ENCODE measurements around the gene PARD3.

Gene PARD3

DNA sequence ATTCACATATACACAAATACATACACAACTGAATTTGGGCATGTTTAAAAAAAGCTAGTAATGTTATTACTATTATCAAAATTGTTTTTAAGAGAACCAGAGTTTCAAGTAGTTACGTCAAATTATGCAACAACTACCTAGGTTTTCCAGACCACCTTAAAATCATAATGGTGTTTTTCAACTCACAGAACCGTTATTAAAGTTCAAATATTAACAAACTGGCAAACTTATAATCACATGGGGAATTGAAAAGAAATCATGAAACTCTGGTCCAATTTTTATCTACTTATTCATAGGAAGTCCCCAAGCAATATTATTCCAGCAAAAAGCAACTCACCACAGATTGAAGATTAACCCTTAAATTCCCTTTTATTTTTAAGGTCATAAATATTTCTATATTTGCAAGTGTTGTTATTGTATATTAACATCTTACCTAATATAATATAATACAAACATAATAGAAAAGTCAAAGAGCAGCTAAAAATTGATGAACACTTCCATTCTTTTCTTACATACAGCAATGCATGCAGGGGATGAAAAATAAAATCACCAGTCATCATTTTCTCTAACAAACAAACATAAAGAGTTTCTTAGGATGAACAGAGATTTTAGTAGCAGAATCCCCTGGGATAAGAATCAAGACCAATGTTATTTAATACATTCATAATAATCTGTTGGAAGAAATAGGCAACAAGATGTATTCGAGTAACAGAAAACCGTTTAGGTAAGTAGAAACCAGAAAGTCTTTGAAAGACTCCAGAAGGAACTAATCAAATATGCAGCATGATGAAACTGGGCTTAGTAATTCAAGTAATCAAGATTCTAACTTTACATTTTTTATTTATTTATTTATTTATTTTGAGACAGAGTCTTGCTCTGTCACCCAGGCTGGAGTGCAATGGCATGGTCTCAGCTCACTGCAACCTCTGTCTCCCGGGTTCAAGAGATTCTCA is 391.1 kb downstream of the PARD3 start:
- no peak overlapping the region for H2AFZ ChIP-seq (ENCODE audit: insufficient read depth, low read length, poor library complexity)
- H4K91ac ChIP-seq (ENCODE audit: low read depth, low read length), result no peak overlapping the region
- H3K27me3 ChIP-seq (ENCODE audit: insufficient read depth, low read length), result no peaks in the 10 kb centered on the region
- no peak overlapping the region for H3K27ac ChIP-seq (ENCODE audit: low read depth, low read length)
- H3K4me3 ChIP-seq (ENCODE audit: low read depth, low read length), result no peak overlapping the region
- H3K23ac ChIP-seq (ENCODE audit: low read length), result no peak overlapping the region
- H3K79me2 ChIP-seq (ENCODE audit: control insufficient read depth, insufficient read depth, low read length, poor library complexity), result peaks cover 2% of the 10 kb centered on the region
- H3K9ac ChIP-seq (ENCODE audit: low read length), result no peak overlapping the region
- no peaks in the 10 kb centered on the region for H3K36me3 ChIP-seq (ENCODE audit: control insufficient read depth in 1 of 2, insufficient read depth in 2 of 2, low read length in 2 of 2)
- H2BK5ac ChIP-seq (ENCODE audit: low read depth, low read length, poor library complexity), result no peak overlapping the region
- no peak overlapping the region for H3K4ac ChIP-seq (ENCODE audit: low read depth, low read length)
- H3K14ac ChIP-seq (ENCODE audit: low read length), result no peak overlapping the region
- no peak overlapping the region for H2AK5ac ChIP-seq (ENCODE audit: low read length)
- H3K18ac ChIP-seq (ENCODE audit: low read length), result no peak overlapping the region
- no peak overlapping the region for H4K12ac ChIP-seq (ENCODE audit: low read depth, low read length)
- no CpG with 5 or more reads among the region's 5 CpGs for WGBS (ENCODE audit: extremely low coverage, insufficient coverage, insufficient read length)
- H3K4me2 ChIP-seq (ENCODE audit: low read length), result no peak overlapping the region
- no peak overlapping the region for H2BK120ac ChIP-seq (ENCODE audit: insufficient read depth, low read length, poor library complexity)
- no peak overlapping the region for H4K8ac ChIP-seq (ENCODE audit: low read depth, low read length)
- DNase-seq, result no peak
- H2BK12ac ChIP-seq (ENCODE audit: low read length), result no peak overlapping the region
- peaks cover 5% of the 10 kb centered on the region for H3K79me1 ChIP-seq (ENCODE audit: low read length)
- H3K4me1 ChIP-seq (ENCODE audit: control insufficient read depth in 1 of 2, insufficient read depth in 2 of 2, low read length in 2 of 2), result peaks cover 3 to 5% of the 10 kb centered on the region in 2 experiments
- H3K9me3 ChIP-seq (ENCODE audit: insufficient read depth, low read depth, low read length), result no peaks in the 10 kb centered on the region

DNA sequence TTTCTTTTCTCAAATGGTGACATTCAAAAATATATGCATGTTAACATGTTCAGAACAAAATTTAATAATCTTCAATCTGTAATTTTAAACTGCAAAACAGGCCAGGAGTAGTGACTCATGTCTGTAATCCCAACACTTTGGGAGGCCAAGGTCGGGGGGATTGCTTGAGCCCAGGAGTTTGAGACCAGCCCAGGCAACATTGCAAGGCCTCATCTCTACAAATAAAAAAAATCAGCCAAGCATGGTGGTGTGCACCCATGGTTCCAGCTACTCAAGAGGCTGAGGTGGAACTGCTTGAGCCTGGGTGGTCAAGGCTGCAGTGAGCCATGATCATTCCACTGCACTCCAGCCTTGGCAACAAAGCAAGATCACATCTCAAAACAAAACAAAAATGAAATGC is 394.3 kb downstream of the PARD3 start:
- H3K9me3 ChIP-seq (ENCODE audit: insufficient read depth, low read depth, low read length), result no peaks in the 10 kb centered on the region
- H3K23ac ChIP-seq (ENCODE audit: low read length), result no peak overlapping the region
- no peak overlapping the region for H3K4ac ChIP-seq (ENCODE audit: low read depth, low read length)
- no peak overlapping the region for H4K12ac ChIP-seq (ENCODE audit: low read depth, low read length)
- no peaks in the 10 kb centered on the region for H3K79me1 ChIP-seq (ENCODE audit: low read length)
- H2AFZ ChIP-seq (ENCODE audit: insufficient read depth, low read length, poor library complexity), result no peak overlapping the region
- H3K18ac ChIP-seq (ENCODE audit: low read length), result no peak overlapping the region
- H3K36me3 ChIP-seq (ENCODE audit: control insufficient read depth in 1 of 2, insufficient read depth in 2 of 2, low read length in 2 of 2), result no peaks in the 10 kb centered on the region
- no peaks in the 10 kb centered on the region for H3K79me2 ChIP-seq (ENCODE audit: control insufficient read depth, insufficient read depth, low read length, poor library complexity)
- no peaks in the 10 kb centered on the region for H3K4me1 ChIP-seq (ENCODE audit: control insufficient read depth in 1 of 2, insufficient read depth in 2 of 2, low read length in 2 of 2)
- no peak overlapping the region for H2AK5ac ChIP-seq (ENCODE audit: low read length)
- H4K8ac ChIP-seq (ENCODE audit: low read depth, low read length), result no peak overlapping the region
- H3K9ac ChIP-seq (ENCODE audit: low read length), result no peak overlapping the region
- WGBS (ENCODE audit: extremely low coverage, insufficient coverage, insufficient read length), result no CpG with 5 or more reads among the region's 1 CpG
- no peak overlapping the region for H3K4me2 ChIP-seq (ENCODE audit: low read length)
- no peak overlapping the region for H3K27ac ChIP-seq (ENCODE audit: low read depth, low read length)
- no peak overlapping the region for H2BK12ac ChIP-seq (ENCODE audit: low read length)
- no peak overlapping the region for H4K91ac ChIP-seq (ENCODE audit: low read depth, low read length)
- DNase-seq, result no peak
- H3K14ac ChIP-seq (ENCODE audit: low read length), result no peak overlapping the region
- H3K27me3 ChIP-seq (ENCODE audit: insufficient read depth, low read length), result no peaks in the 10 kb centered on the region
- H2BK120ac ChIP-seq (ENCODE audit: insufficient read depth, low read length, poor library complexity), result no peak overlapping the region
- no peak overlapping the region for H2BK5ac ChIP-seq (ENCODE audit: low read depth, low read length, poor library complexity)
- H3K4me3 ChIP-seq (ENCODE audit: low read depth, low read length), result no peak overlapping the region

DNA sequence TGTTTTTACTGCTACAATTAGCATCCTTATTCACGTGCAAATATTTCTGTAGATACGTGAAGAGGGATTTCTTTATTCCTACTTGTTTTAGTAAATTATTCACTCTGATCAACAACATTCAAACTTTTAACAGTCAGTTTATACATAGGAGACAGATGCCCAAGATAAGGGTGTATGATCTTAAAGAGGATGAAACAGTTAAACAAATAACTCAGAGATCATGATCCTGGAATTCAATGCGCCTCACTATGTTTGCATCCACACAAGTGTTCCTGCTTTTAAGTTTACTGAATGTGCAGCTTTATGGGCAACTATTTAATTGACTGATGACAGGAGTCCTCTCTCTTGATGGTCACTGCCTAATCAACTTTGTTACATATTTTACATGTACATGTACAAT is 394.8 kb downstream of the PARD3 start:
- H3K18ac ChIP-seq (ENCODE audit: low read length), result no peak overlapping the region
- no peak overlapping the region for H3K9ac ChIP-seq (ENCODE audit: low read length)
- no peaks in the 10 kb centered on the region for H3K4me1 ChIP-seq (ENCODE audit: control insufficient read depth in 1 of 2, insufficient read depth in 2 of 2, low read length in 2 of 2)
- no peak overlapping the region for H3K23ac ChIP-seq (ENCODE audit: low read length)
- no peak overlapping the region for H3K14ac ChIP-seq (ENCODE audit: low read length)
- H2BK12ac ChIP-seq (ENCODE audit: low read length), result no peak overlapping the region
- no peak overlapping the region for H2BK120ac ChIP-seq (ENCODE audit: insufficient read depth, low read length, poor library complexity)
- H3K27ac ChIP-seq (ENCODE audit: low read depth, low read length), result no peak overlapping the region
- no peaks in the 10 kb centered on the region for H3K36me3 ChIP-seq (ENCODE audit: control insufficient read depth in 1 of 2, insufficient read depth in 2 of 2, low read length in 2 of 2)
- H3K4me3 ChIP-seq (ENCODE audit: low read depth, low read length), result no peak overlapping the region
- H2AK5ac ChIP-seq (ENCODE audit: low read length), result no peak overlapping the region
- H2BK5ac ChIP-seq (ENCODE audit: low read depth, low read length, poor library complexity), result no peak overlapping the region
- H3K9me3 ChIP-seq (ENCODE audit: insufficient read depth, low read depth, low read length), result no peaks in the 10 kb centered on the region
- DNase-seq, result no peak
- H3K27me3 ChIP-seq (ENCODE audit: insufficient read depth, low read length), result no peaks in the 10 kb centered on the region
- H4K12ac ChIP-seq (ENCODE audit: low read depth, low read length), result no peak overlapping the region
- H3K79me2 ChIP-seq (ENCODE audit: control insufficient read depth, insufficient read depth, low read length, poor library complexity), result no peaks in the 10 kb centered on the region
- H4K91ac ChIP-seq (ENCODE audit: low read depth, low read length), result no peak overlapping the region
- H3K4me2 ChIP-seq (ENCODE audit: low read length), result no peak overlapping the region
- H4K8ac ChIP-seq (ENCODE audit: low read depth, low read length), result no peak overlapping the region
- H2AFZ ChIP-seq (ENCODE audit: insufficient read depth, low read length, poor library complexity), result no peak overlapping the region
- H3K79me1 ChIP-seq (ENCODE audit: low read length), result no peaks in the 10 kb centered on the region
- no peak overlapping the region for H3K4ac ChIP-seq (ENCODE audit: low read depth, low read length)
- WGBS (ENCODE audit: extremely low coverage, insufficient coverage, insufficient read length), result no CpG with 5 or more reads among the region's 3 CpGs

DNA sequence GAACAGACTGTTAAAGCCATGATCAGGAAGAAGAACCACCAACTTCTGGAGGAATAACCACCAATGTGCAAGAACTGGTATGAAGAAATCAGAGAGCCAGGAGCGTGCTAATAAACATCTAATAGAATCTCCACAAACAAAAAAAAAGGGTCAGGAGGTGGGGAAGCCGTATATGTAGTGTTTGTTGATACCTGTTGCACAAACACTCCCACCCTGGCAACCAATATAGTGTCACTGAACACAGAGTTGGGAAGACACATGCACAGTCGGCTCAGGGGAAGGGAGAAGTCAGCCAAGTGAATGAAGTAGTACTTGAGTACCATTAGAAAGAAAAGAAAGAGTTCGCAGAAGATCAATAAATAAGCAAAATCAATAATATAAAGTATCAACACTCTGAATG is 400.1 kb downstream of the PARD3 start:
- Histone ChIP-seq H2BK5ac (ENCODE audit: low read depth, low read length, poor library complexity) (no peak overlapping the region), H3K36me3 (ENCODE audit: control insufficient read depth in 1 of 2, insufficient read depth in 2 of 2, low read length in 2 of 2) (no peaks in the 10 kb centered on the region), H2AK5ac (ENCODE audit: low read length) (no peak overlapping the region), H3K18ac (ENCODE audit: low read length) (no peak overlapping the region), H3K4ac (ENCODE audit: low read depth, low read length) (no peak overlapping the region), H3K9ac (ENCODE audit: low read length) (no peak overlapping the region), H3K4me2 (ENCODE audit: low read length) (no peak overlapping the region), H3K4me3 (ENCODE audit: low read depth, low read length) (no peak overlapping the region), H4K91ac (ENCODE audit: low read depth, low read length) (no peak overlapping the region), H3K4me1 (ENCODE audit: control insufficient read depth in 1 of 2, insufficient read depth in 2 of 2, low read length in 2 of 2) (no peaks in the 10 kb centered on the region), H2AFZ (ENCODE audit: insufficient read depth, low read length, poor library complexity) (no peak overlapping the region), H4K8ac (ENCODE audit: low read depth, low read length) (no peak overlapping the region), H3K79me2 (ENCODE audit: control insufficient read depth, insufficient read depth, low read length, poor library complexity) (no peaks in the 10 kb centered on the region), H3K23ac (ENCODE audit: low read length) (no peak overlapping the region), H3K27me3 (ENCODE audit: insufficient read depth, low read length) (no peaks in the 10 kb centered on the region), H2BK12ac (ENCODE audit: low read length) (no peak overlapping the region), H4K12ac (ENCODE audit: low read depth, low read length) (no peak overlapping the region), H3K27ac (ENCODE audit: low read depth, low read length) (no peak overlapping the region), H3K79me1 (ENCODE audit: low read length) (no peaks in the 10 kb centered on the region), H2BK120ac (ENCODE audit: insufficient read depth, low read length, poor library complexity) (no peak overlapping the region), H3K14ac (ENCODE audit: low read length) (no peak overlapping the region), H3K9me3 (ENCODE audit: insufficient read depth, low read depth, low read length) (no peaks in the 10 kb centered on the region)
- no CpG with 5 or more reads among the region's 4 CpGs for whole genome bisulfite sequencing (ENCODE audit: extremely low coverage, insufficient coverage, insufficient read length)
- DNase-seq, result no peak

Measured in trophoblast cell (in vitro differentiated cells and primary cell).